ENCODE results near the gene ZNF407. TPM values are rescaled to one million over a fixed set of nuclear protein-coding genes. Genes with fewer than 3 reads are reported as not detected.

Gene ZNF407
- total and polyA plus RNA-seq, 8 donors: 2.1 to 49.0 (median 14.6) TPM

DNA sequence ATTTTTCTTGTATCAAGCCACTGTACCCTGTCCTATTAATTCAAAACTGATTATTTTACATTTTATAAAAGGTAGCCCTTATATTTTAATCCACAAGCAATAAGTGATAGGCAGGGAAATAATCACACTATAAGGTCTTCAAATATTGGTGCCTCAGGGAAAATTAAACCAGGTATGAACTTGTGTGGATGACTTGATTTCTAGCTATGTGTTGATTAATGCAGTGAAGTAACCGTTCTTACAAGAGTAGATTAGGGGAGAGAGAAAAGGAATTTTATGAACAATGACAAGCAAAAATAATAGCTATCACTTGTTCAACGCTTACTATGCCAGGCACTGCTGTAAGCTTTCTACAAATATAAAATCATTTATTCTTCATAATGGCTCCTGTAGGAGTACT is 411.6 kb downstream of the ZNF407 start:
- 35 to 43% (median 39%) methylated on average over 2 of the region's 2 CpGs for whole genome bisulfite sequencing, 5 donors

DNA sequence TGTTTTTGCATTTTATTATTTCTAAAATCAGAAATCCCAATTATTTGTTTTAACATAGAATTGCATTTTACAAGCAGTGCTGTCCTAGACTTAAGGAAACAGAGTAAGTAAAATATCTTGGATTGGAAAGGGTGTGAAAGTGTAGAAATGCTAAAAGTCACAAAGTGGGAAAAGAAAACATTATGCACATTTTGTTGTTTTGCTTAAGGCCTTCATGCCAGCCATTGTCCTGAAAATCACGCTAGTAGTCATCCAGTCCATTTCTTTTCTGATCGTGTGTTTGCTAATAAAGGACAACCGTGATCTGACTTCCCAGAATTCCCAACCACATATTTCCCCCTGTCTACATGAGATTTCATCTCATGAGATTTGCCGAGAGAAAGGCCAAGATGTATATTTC is 412.2 kb downstream of the ZNF407 start:
- Histone ChIP-seq H3K36me3 (no peaks in the 10 kb centered on the region), H3K4me1 (no peaks in the 10 kb centered on the region), H3K27ac (no peak overlapping the region), H3K9me3 (no peaks in the 10 kb centered on the region), H3K27me3 (no peaks in the 10 kb centered on the region), H3K4me3 (no peak overlapping the region)
- no peak for DNase-seq
- 66 to 77% (median 73%) methylated on average over 4 of the region's 4 CpGs for WGBS, 5 donors
- TF ChIP-seq POLR2A (IDR thresholded peaks at IDR 0.05) (no peak), EP300 (IDR thresholded peaks at IDR 0.05) (no peak), POLR2AphosphoS5 (IDR thresholded peaks at IDR 0.05) (no peak)
- TF ChIP-seq, protein P1, sequence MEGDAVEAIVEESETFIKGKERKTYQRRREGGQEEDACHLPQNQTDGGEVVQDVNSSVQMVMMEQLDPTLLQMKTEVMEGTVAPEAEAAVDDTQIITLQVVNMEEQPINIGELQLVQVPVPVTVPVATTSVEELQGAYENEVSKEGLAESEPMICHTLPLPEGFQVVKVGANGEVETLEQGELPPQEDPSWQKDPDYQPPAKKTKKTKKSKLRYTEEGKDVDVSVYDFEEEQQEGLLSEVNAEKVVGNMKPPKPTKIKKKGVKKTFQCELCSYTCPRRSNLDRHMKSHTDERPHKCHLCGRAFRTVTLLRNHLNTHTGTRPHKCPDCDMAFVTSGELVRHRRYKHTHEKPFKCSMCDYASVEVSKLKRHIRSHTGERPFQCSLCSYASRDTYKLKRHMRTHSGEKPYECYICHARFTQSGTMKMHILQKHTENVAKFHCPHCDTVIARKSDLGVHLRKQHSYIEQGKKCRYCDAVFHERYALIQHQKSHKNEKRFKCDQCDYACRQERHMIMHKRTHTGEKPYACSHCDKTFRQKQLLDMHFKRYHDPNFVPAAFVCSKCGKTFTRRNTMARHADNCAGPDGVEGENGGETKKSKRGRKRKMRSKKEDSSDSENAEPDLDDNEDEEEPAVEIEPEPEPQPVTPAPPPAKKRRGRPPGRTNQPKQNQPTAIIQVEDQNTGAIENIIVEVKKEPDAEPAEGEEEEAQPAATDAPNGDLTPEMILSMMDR (IDR thresholded peaks at IDR 0.05): no peak
- intact Hi-C loops (cut with DNase I; ENCODE audit: low total_unique reads): no loop called here

More for the DNA sequence above, 411.6 kb downstream of the ZNF407 start:
- Histone ChIP-seq H3K4me1 (no peaks in the 10 kb centered on the region), H3K9me3 (no peaks in the 10 kb centered on the region), H3K27me3 (no peaks in the 10 kb centered on the region), H3K4me3 (no peak overlapping the region), H3K36me3 (no peaks in the 10 kb centered on the region), H3K27ac (no peak overlapping the region)
- no peak for DNase-seq
- intact Hi-C loops (cut with DNase I; ENCODE audit: low total_unique reads): no loop called here
- TF ChIP-seq, protein P1 (IDR thresholded peaks at IDR 0.05): no peak
- TF ChIP-seq POLR2AphosphoS5 (IDR thresholded peaks at IDR 0.05) (no peak), POLR2A (IDR thresholded peaks at IDR 0.05) (no peak), EP300 (IDR thresholded peaks at IDR 0.05) (no peak)

DNA sequence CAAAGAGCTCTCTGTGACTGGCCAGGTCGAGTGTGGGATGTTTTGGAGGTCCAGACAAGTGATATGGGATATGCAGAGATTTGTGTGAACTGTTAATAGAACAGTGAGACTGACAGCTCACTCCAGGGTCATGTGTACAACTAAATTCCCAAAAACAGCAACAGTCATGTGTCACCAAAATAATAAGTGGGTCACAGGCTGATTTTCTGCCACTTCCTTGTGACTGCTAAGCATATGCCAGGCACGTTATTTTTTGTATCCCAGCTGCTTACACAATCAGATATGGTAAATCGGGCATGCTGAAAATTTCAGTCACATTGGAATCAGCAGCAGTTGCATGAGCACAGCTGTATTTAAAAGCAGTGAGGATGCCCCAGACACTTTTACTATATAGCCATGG is 412.6 kb downstream of the ZNF407 start:
- intact Hi-C loops (cut with DNase I; ENCODE audit: low total_unique reads): no loop called here
- no peak overlapping the region for H3K4me3 ChIP-seq
- TF ChIP-seq, protein P1 (IDR thresholded peaks at IDR 0.05): no peak
- TF ChIP-seq POLR2AphosphoS5 (IDR thresholded peaks at IDR 0.05): no peak
- H3K36me3 ChIP-seq: no peaks in the 10 kb centered on the region
- WGBS, 5 donors: 57 to 75% (median 64%) methylated on average over 3 of the region's 3 CpGs
- H3K27me3 ChIP-seq: no peaks in the 10 kb centered on the region
- DNase-seq: no peak
- H3K4me1 ChIP-seq: no peaks in the 10 kb centered on the region
- H3K27ac ChIP-seq: no peak overlapping the region
- no peaks in the 10 kb centered on the region for H3K9me3 ChIP-seq

DNA sequence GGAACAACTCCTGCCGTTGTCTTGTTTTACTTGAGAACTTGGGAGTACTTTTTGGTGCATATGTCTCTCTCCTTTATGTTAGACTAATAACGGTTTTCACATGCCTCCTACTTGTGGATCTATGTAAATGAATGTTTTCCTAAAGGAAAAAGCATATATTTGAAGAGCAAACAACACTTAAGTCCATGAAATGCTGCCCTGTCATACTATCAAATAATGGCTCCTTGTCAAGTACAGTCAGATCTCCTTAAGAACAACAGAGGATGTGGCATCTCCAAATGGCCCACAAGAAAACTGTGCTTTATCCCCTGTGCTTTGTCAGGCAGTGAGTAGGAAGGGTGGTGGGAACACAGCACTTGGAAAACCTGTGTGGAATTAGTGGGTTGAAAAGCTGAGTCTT is 413.0 kb downstream of the ZNF407 start:
- Histone ChIP-seq H3K27ac (no peak overlapping the region), H3K27me3 (no peaks in the 10 kb centered on the region), H3K4me3 (no peak overlapping the region), H3K9me3 (no peaks in the 10 kb centered on the region), H3K4me1 (no peaks in the 10 kb centered on the region), H3K36me3 (no peaks in the 10 kb centered on the region)
- WGBS, 5 donors: 53 to 74% (median 64%) methylated on average over 2 of the region's 2 CpGs
- DNase-seq: no peak
- intact Hi-C loops (cut with DNase I; ENCODE audit: low total_unique reads): no loop called here
- TF ChIP-seq, protein P1 (IDR thresholded peaks at IDR 0.05): no peak
- TF ChIP-seq POLR2A (IDR thresholded peaks at IDR 0.05): no peak
- TF ChIP-seq POLR2AphosphoS5 (IDR thresholded peaks at IDR 0.05): no peak
- TF ChIP-seq EP300 (IDR thresholded peaks at IDR 0.05): no peak

Measured in stomach (tissue), 9 donors.